Colonic mucosa (tissue), 4 donors: Measurements from ENCODE around the gene BANP. TPM values are rescaled to one million over a fixed set of nuclear protein-coding genes. Genes with fewer than 3 reads are reported as not detected.
"Not testable (repeated sequence)": the region's sequence is repeated elsewhere in the genome, so short reads cannot be mapped to it uniquely, and the experiment has no call there.

Source experiments
- DNase-seq: peaks from one replicate; pipeline ENCODE4 v3.0.0-alpha.2; 2020
- H3K27ac ChIP-seq: fragments of 200-600 bp; one replicate; pipeline ENCODE4 v1.8.0; 2021
- H3K27me3 ChIP-seq: fragments of 200-600 bp; one replicate; pipeline ENCODE4 v1.8.0; 2021
- H3K36me3 ChIP-seq: fragments of 200-600 bp; one replicate; pipeline ENCODE4 v1.8.0; 2021
- H3K4me1 ChIP-seq: fragments of 200-600 bp; one replicate; pipeline ENCODE4 v1.8.0; 2021; ENCODE audit warnings: mild to moderate bottlenecking
- H3K4me3 ChIP-seq: fragments of 200-600 bp; one replicate; pipeline ENCODE4 v1.8.0; 2021
- H3K9ac ChIP-seq, 2 donors: one replicate each; pipeline ENCODE4 v1.7.0; 2013; ENCODE audit warnings: control low read depth in 2 of 2, low read depth in 2 of 2, low read length in 2 of 2
- H3K9me3 ChIP-seq: fragments of 200-600 bp; one replicate; pipeline ENCODE4 v1.8.0; 2021
- CTCF ChIP-seq: fragments of 200-600 bp; IDR thresholded peaks from one replicate; pipeline ENCODE4 v1.8.0; 2022; ENCODE audit warnings: antibody characterized with exemption, mild to moderate bottlenecking
- intact Hi-C: fragments of 100-400 bp; cut with DNase I; formaldehyde crosslinking; loops from one replicate; pipeline ENCODE4 v1.14.1; 2022
- total RNA-seq, 2 donors: library from RNA; stranded (reverse); fragmentation: NEBNext Ultra II Directional in 1 of 2; extraction: Animal tissue kit (Norgen Biotek cat#: 25700) in 1 of 2; gene quantifications; one replicate each; pipeline ENCODE4 v1.2.1, GENCODE V29; 2021
- donor health status: healthy.
- donor health status: DM: no; HTN: no; CAD: no.
- donor health status: DM: no; HTN: no; CAD: no.

The BANP gene
- total RNA-seq, 2 donors from 2014 or later = 18.6 to 29.7 TPM

DNA sequence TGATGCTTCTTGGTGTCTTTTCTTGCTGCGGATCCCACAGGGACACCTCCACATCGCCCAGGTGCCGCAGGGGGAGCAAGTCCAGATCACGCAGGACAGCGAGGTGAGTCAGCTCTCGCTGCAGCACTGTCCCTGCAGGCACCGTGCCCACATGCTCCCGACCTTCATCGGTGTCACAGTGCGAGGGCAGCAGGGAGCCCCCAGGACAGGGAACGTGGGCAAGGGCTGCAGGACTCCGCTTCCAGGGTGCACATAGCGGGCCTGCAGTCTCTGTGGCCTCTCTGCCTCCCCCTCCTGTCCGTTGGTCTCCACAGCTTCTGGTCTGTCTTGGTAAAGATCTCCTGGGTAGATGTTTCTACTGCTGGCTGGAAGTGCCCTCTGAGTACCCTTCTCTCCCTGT is 84.1 kb downstream of the BANP start:
- no peaks in the 10 kb centered on the region for H3K4me1 ChIP-seq
- no peaks in the 10 kb centered on the region for H3K27me3 ChIP-seq
- H3K9ac ChIP-seq = no peak overlapping the region
- H3K36me3 ChIP-seq = no peaks in the 10 kb centered on the region
- no peak for TF ChIP-seq CTCF
- H3K27ac ChIP-seq = no peak overlapping the region
- no peak for DNase-seq
- no peaks in the 10 kb centered on the region for H3K9me3 ChIP-seq
- H3K4me3 ChIP-seq = no peak overlapping the region
- intact Hi-C loops = no loop called here

- H3K27me3 ChIP-seq, H3K36me3 ChIP-seq, H3K4me3 ChIP-seq, H3K9me3 ChIP-seq, DNase-seq, intact Hi-C loops, H3K9ac ChIP-seq, H3K4me1 ChIP-seq, H3K27ac ChIP-seq: not testable (repeated sequence)
Measured at GRCh38 chr16:88035884-88036639, 84.8 kb downstream of the BANP start.

DNA sequence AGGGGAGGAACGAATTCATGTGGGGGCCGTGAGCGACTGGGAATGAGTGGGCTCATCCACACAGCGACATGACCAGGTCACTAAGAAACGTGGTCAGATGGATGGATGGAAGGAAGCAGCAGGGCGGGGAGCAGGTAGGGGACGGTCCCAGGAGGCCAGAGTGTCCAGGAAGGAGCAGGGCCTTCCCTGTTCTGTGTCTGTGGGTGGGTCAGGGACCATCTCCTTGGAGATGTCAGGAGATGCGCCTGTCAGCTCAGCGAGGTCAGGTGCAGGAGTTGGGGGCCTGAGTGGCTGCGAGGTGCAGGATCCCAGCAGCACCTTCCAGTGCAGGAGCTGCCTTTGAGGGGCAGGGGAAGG is 85.4 kb downstream of the BANP start:
- H3K4me1 ChIP-seq, H3K4me3 ChIP-seq, intact Hi-C loops, H3K27ac ChIP-seq, H3K36me3 ChIP-seq, H3K27me3 ChIP-seq, DNase-seq, H3K9me3 ChIP-seq, H3K9ac ChIP-seq: not testable (repeated sequence)

DNA sequence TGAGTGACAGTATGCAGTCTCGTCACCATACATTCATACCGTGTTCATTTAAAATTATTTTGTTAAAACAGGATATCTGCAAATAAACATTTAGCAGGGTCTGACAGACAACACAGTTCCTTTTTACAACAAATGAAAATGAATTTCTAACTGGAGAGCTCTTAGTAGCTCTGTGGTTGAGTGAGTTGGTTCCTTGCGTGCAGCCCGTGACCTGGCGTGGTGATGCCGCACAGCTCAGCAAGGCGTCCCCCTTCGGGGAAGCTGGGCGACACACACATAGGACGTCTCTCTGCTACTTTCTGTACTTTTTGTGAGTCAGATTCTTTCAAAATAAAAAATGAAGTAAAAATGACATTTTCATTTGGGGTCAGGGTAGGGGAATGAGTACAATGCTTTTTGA is 86.1 kb downstream of the BANP start:
- H3K9me3 ChIP-seq, intact Hi-C loops: not testable (repeated sequence)

DNA sequence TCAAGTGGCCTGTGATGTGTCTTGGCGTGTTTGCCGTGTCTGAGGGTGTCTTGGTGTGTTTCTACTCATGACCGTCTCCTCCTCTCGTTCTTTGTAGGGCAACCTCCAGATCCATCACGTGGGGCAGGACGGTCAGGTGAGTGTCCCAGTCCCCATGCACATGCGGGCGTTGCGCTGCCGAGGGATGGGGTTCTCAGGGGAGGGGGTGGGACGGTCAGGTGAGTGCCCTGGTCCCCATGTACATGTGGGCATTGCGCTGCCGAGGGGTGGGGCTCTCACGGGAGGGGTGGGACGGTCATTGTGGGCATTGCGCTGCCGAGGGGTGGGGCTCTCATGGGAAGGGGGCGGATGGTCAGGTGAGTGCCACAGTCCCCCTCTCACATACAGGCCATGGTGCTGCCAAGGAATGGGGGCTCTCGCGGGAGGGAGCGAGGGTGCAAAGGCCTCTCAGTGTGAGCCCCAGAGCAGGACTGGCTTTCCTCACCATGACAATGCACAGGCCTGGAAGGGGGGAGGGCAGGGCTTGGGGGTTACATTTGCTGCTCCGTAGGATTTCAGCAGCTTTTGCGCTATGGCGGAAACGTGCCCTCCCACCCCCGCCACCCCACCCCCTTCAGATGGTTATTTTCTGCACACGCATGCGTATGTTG is 86.8 kb downstream of the BANP start:
- H3K27ac ChIP-seq, intact Hi-C loops, DNase-seq, H3K36me3 ChIP-seq, H3K9ac ChIP-seq, H3K4me1 ChIP-seq, H3K4me3 ChIP-seq, H3K27me3 ChIP-seq, H3K9me3 ChIP-seq: not testable (repeated sequence)

More for the DNA sequence above, 86.1 kb downstream of the BANP start:
- not testable (repeated sequence) for H3K36me3 ChIP-seq, H3K4me3 ChIP-seq, H3K27me3 ChIP-seq, H3K27ac ChIP-seq, DNase-seq, H3K9ac ChIP-seq, H3K4me1 ChIP-seq

DNA sequence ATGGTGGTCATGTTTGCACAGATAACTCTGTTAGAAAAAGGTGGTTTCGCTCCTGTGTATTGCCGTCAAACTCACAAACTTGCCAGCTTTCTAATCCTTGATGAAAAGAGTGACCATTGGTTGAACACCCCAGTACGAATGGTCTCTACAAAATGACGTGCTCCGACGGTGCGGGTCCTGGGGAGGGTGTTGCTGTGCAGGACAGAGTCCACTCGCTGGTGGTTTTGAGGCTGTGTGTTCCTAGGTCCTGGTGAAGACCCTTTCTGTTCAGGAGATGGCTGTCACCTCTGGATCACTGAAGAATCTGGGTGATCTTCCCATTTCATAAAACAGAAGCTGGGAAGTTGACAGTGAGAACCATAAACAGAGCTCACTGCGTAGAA is 87.3 kb downstream of the BANP start:
- DNase-seq, H3K27me3 ChIP-seq, H3K27ac ChIP-seq, H3K4me3 ChIP-seq, H3K9ac ChIP-seq, intact Hi-C loops, H3K36me3 ChIP-seq, H3K9me3 ChIP-seq, H3K4me1 ChIP-seq: not testable (repeated sequence)

DNA sequence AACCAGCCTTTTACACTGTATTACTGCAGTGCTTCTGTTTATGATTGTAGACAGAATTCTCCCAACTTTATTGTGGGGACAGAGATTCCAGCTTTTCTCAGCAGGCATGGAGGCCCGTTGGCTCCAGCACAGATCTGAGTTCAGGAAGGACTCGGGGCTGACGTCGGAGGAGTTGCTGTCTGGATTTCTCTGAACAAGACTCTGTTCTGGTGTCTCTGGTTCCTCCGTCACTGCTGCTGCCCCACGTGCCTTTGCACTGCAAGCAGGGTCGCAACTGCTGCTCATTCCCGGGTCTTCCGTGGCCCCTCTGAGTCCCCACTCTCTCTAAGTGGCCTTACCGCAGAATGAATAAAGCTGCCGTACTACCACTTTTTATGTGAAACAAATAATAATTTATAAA is 88.4 kb downstream of the BANP start:
- no peaks in the 10 kb centered on the region for H3K36me3 ChIP-seq
- no peaks in the 10 kb centered on the region for H3K27me3 ChIP-seq
- H3K9ac ChIP-seq = no peak overlapping the region
- H3K9me3 ChIP-seq = no peaks in the 10 kb centered on the region
- intact Hi-C loops = no loop called here
- no peak overlapping the region for H3K27ac ChIP-seq
- H3K4me1 ChIP-seq = no peaks in the 10 kb centered on the region
- TF ChIP-seq CTCF = no peak
- no peak for DNase-seq
- no peak overlapping the region for H3K4me3 ChIP-seq

DNA sequence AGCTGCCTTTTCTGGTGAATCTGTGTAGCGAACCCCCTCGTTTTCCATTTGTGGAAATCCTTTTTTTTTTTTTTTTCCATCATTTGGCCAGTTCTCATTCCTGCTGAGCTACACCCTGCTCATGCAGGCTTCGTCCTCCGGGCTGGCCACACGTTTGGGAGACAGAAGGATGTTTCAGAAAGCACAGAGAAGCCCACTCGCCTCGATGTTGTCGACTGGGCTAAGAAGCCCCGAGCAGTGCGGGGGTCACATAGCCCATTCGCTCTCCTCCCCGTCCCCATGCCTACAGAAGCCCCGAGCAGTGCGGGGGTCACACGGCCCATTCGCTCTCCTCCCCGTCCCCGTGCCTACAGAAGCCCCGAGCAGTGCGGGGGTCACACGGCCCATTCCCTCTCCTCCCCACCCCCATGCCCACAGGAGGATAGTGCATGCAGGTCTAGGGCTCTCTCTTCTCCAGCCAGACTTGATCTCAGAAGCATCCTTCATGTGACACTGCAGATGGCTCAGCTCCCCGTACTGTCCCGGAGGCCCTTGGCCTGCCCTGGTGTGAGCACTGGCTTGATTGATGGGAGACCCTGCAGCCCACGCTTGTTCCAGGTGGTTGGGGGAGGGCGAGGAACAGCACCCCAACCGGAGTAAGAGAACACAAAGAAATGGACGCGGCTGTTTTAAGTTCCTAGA is 89.1 kb downstream of the BANP start:
- DNase-seq, H3K27ac ChIP-seq, H3K36me3 ChIP-seq, H3K4me1 ChIP-seq, H3K27me3 ChIP-seq, intact Hi-C loops, H3K9ac ChIP-seq, H3K9me3 ChIP-seq, H3K4me3 ChIP-seq: not testable (repeated sequence)

- not testable (repeated sequence) for H3K27ac ChIP-seq, H3K36me3 ChIP-seq
Measured at GRCh38 chr16:88040877-88041244, 89.6 kb downstream of the BANP start.

GRCh38 chr16:88041506-88041905 is 90.3 kb downstream of the BANP start:
- intact Hi-C loops, H3K4me3 ChIP-seq, H3K36me3 ChIP-seq, H3K27ac ChIP-seq, H3K9me3 ChIP-seq, H3K9ac ChIP-seq, DNase-seq, H3K4me1 ChIP-seq, H3K27me3 ChIP-seq: not testable (repeated sequence)

More at GRCh38 chr16:88040877-88041244, 89.6 kb downstream of the BANP start:
- DNase-seq, H3K4me1 ChIP-seq, H3K9ac ChIP-seq, H3K9me3 ChIP-seq, H3K4me3 ChIP-seq, H3K27me3 ChIP-seq, intact Hi-C loops: not testable (repeated sequence)

GRCh38 chr16:88041986-88042562 is 90.8 kb downstream of the BANP start:
- H3K4me3 ChIP-seq, H3K9ac ChIP-seq, H3K4me1 ChIP-seq, H3K36me3 ChIP-seq, DNase-seq, H3K27ac ChIP-seq, H3K9me3 ChIP-seq, H3K27me3 ChIP-seq, intact Hi-C loops: not testable (repeated sequence)
